Measurements from ENCODE around the gene TFAP2A. TPM values are rescaled to one million over a fixed set of nuclear protein-coding genes. Genes with fewer than 3 reads are reported as not detected.

The TFAP2A gene
- total RNA-seq, 1 experiment from 2014 or later: 24.3 TPM

DNA sequence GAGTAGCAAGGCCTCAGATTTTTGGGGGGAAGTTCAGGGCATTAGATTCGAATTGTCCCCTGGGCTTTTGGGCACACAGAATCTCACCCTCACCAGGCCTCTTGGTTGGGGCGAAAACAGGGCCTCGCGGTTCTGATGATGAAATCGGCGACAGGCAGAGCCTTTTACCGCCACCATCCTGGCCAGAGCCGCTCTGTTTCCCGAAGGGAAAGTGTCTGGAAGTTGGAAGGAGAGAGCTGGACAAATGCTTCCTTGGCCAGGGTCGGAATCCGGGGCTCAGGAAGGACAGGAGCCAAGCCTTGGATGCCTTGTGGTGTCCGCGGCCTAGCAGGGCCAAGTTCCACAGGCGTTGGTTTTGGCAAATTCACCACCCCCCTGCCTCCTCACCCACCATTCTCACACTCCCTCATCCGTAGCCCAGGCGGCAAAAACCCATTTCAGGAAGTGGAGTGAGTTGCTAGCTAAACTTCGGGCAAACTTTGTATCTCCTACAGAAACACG, 3.5 kb upstream of the TFAP2A start:
- RAD21 ChIA-PET (ENCODE audit: low non-redundant PET in 1 of 2, low total read pairs in 2 of 2, uncharacterized antibody in 2 of 2, unreplicated experiment in 2 of 2): no interaction called here
- CTCF ChIA-PET: no interaction called here
- ATAC-seq: no peak
- DNase-seq (ENCODE audit: low read depth, low spot score): no peak
- no TSS peak for BruUV-seq (replicated peaks)
- H3K9me3 ChIP-seq (ENCODE audit: control insufficient read depth in 1 of 2, insufficient read depth in 1 of 2, low read depth in 1 of 2, low read length in 2 of 2): no peaks in the 10 kb centered on the region
- H4K20me1 ChIP-seq (ENCODE audit: insufficient read depth): no peaks in the 10 kb centered on the region
- peaks cover 5 to 8% of the 10 kb centered on the region in 2 experiments; a peak in 3 of 4 replicates for H3K4me1 ChIP-seq (ENCODE audit: control insufficient read depth in 1 of 2, insufficient read depth in 2 of 2, low read length in 2 of 2)
- POLR2A ChIA-PET: no interaction called here
- H3K36me3 ChIP-seq (ENCODE audit: control insufficient read depth in 1 of 2, insufficient read depth in 2 of 2, low read length in 2 of 2): no peaks in the 10 kb centered on the region
- H3K27ac ChIP-seq (ENCODE audit: low read depth, low read length): no peak overlapping the region
- H3K79me2 ChIP-seq (ENCODE audit: insufficient read depth, low read length): peaks cover 15% of the 10 kb centered on the region
- intact Hi-C loops (cut with micrococcal nuclease): no loop called here
- no peaks in the 10 kb centered on the region for H3K27me3 ChIP-seq (ENCODE audit: insufficient read depth, low read length)
- no peak overlapping the region for H2AFZ ChIP-seq (ENCODE audit: low read depth, low read length, poor library complexity, severe bottlenecking)
- H3K4me3 ChIP-seq (replicated peaks in 1 of 2; ENCODE audit: low read depth in 1 of 2, low read length in 2 of 2): no peak overlapping the region
- no peak for TF ChIP-seq EGR1 (IDR thresholded peaks at IDR 0.05; ENCODE audit: low read depth)
- TF ChIP-seq, protein P1, sequence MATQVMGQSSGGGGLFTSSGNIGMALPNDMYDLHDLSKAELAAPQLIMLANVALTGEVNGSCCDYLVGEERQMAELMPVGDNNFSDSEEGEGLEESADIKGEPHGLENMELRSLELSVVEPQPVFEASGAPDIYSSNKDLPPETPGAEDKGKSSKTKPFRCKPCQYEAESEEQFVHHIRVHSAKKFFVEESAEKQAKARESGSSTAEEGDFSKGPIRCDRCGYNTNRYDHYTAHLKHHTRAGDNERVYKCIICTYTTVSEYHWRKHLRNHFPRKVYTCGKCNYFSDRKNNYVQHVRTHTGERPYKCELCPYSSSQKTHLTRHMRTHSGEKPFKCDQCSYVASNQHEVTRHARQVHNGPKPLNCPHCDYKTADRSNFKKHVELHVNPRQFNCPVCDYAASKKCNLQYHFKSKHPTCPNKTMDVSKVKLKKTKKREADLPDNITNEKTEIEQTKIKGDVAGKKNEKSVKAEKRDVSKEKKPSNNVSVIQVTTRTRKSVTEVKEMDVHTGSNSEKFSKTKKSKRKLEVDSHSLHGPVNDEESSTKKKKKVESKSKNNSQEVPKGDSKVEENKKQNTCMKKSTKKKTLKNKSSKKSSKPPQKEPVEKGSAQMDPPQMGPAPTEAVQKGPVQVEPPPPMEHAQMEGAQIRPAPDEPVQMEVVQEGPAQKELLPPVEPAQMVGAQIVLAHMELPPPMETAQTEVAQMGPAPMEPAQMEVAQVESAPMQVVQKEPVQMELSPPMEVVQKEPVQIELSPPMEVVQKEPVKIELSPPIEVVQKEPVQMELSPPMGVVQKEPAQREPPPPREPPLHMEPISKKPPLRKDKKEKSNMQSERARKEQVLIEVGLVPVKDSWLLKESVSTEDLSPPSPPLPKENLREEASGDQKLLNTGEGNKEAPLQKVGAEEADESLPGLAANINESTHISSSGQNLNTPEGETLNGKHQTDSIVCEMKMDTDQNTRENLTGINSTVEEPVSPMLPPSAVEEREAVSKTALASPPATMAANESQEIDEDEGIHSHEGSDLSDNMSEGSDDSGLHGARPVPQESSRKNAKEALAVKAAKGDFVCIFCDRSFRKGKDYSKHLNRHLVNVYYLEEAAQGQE (IDR thresholded peaks at IDR 0.05; ENCODE audit: low read depth): no peak
- TF ChIP-seq, protein P2, sequence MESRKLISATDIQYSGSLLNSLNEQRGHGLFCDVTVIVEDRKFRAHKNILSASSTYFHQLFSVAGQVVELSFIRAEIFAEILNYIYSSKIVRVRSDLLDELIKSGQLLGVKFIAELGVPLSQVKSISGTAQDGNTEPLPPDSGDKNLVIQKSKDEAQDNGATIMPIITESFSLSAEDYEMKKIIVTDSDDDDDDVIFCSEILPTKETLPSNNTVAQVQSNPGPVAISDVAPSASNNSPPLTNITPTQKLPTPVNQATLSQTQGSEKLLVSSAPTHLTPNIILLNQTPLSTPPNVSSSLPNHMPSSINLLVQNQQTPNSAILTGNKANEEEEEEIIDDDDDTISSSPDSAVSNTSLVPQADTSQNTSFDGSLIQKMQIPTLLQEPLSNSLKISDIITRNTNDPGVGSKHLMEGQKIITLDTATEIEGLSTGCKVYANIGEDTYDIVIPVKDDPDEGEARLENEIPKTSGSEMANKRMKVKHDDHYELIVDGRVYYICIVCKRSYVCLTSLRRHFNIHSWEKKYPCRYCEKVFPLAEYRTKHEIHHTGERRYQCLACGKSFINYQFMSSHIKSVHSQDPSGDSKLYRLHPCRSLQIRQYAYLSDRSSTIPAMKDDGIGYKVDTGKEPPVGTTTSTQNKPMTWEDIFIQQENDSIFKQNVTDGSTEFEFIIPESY (IDR thresholded peaks at IDR 0.05; ENCODE audit: extremely low read depth, insufficient replicate concordance, low read length): no peak
- TF ChIP-seq, protein P3, sequence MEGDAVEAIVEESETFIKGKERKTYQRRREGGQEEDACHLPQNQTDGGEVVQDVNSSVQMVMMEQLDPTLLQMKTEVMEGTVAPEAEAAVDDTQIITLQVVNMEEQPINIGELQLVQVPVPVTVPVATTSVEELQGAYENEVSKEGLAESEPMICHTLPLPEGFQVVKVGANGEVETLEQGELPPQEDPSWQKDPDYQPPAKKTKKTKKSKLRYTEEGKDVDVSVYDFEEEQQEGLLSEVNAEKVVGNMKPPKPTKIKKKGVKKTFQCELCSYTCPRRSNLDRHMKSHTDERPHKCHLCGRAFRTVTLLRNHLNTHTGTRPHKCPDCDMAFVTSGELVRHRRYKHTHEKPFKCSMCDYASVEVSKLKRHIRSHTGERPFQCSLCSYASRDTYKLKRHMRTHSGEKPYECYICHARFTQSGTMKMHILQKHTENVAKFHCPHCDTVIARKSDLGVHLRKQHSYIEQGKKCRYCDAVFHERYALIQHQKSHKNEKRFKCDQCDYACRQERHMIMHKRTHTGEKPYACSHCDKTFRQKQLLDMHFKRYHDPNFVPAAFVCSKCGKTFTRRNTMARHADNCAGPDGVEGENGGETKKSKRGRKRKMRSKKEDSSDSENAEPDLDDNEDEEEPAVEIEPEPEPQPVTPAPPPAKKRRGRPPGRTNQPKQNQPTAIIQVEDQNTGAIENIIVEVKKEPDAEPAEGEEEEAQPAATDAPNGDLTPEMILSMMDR (IDR thresholded peaks at IDR 0.05 in 2 of 3, conservative IDR thresholded peaks at IDR 0.05 in 1 of 3; ENCODE audit: borderline replicate concordance in 1 of 3, insufficient read depth in 1 of 3, low read depth in 2 of 3, low read length in 2 of 3): no peak
- no peak for TF ChIP-seq POLR2A (IDR thresholded peaks at IDR 0.05; ENCODE audit: borderline replicate concordance, extremely low read depth, insufficient read depth, insufficient read length)
- TF ChIP-seq SRF (IDR thresholded peaks at IDR 0.05; ENCODE audit: low read depth): no peak
- no peak for TF ChIP-seq CEBPB (IDR thresholded peaks at IDR 0.05; ENCODE audit: low read depth)
- no peak overlapping the region for H3K9ac ChIP-seq (ENCODE audit: low read length)
- no peak overlapping the region for H3K4me2 ChIP-seq (ENCODE audit: low read length)
- no peaks in the 10 kb centered on the region for H3K9me2 ChIP-seq (ENCODE audit: insufficient read depth)
